ENCODE data around the gene GRM4.

Gene GRM4

DNA sequence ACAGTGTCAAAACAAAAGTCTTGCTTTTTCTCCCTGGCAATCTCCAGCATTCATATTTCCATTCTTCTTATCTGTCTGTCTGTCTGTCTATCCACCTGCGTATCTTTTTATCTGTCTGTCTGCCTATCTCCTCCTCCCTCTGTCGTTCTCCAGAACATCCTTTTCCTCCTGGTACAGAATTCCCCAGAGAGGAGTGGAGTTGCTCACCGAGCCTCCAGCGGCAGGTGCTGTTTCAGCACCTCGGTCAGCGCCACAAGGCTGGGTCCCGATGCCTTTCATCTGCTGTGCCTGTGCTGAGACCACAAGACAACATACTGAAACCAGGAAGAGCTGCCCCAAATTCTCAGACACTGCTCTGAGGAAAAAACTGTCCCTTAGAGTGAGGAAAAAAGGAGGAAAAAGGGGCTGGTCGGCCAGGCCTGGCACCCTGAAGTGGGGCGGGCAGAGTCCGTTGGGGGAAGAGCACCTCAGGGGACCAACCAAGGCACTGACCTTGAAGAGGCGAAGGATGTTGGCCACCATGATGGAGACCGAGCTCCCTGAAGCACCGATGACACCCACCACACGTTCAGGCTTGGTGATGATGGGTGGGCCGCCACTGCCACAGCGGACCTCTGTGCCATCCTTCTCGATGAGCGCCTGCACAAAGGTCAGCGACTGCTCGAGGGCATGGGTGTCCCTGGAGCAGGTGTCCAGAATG is 13.3 kb downstream of the GRM4 start:
- Mint-ChIP-seq H3K36me3 (no peaks in the 10 kb centered on the region), H3K27ac (peak overlapping the region; percentile 24), H3K4me3 (no peak overlapping the region), H3K4me1 (no peaks in the 10 kb centered on the region), H3K9me3 (peaks cover 4% of the 10 kb centered on the region), H3K27me3 (peaks cover 29% of the 10 kb centered on the region)

DNA sequence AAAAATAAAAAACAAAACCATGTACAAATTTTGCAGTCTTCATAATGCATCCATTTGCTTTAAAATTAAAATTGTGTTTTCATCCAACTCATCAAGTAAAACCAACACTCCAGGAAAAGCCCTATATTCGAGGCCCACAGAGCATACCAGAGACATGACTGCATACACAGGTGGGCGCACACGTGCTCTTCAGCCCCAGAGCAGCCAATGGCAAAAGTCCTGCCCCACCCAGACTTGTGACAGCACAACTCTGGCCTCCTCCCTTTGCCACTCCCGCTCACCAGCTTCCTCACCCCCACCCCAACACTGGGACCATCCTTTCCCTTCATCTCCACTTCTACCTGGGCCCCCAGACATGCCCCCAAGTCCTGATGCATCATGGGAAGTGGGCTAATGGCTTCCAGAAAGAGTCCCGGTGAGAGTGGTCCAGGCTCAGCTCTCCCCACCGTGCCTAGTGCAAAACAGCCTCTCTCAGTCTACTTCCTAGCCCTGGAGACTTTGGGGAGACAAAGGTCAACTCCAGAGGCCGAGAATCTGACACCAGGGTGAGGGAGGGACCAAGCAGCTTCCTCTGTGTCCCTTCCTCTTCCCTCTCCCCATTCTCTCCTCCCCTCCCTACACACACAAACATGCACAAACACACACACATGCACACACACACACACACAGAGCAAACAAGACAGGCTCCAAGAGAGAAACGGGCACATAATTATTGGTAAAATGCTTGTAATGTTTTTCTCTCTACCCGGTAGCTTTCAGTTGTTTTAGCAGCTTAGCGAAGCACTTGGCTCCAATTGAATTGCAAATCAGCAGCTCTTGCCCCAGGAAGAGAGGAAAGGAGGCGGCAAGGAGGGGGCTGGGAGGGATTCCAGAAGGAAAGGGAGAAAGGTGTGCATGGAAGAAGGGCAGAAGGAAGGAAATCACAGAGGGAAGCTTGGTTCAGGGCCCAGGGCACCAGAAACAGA is 14.3 kb downstream of the GRM4 start:
- H3K27ac Mint-ChIP-seq, result no peak overlapping the region
- H3K36me3 Mint-ChIP-seq, result no peaks in the 10 kb centered on the region
- no peak overlapping the region for H3K4me3 Mint-ChIP-seq
- peaks cover 29% of the 10 kb centered on the region for H3K27me3 Mint-ChIP-seq
- H3K9me3 Mint-ChIP-seq, result peaks cover 4% of the 10 kb centered on the region
- H3K4me1 Mint-ChIP-seq, result no peaks in the 10 kb centered on the region

DNA sequence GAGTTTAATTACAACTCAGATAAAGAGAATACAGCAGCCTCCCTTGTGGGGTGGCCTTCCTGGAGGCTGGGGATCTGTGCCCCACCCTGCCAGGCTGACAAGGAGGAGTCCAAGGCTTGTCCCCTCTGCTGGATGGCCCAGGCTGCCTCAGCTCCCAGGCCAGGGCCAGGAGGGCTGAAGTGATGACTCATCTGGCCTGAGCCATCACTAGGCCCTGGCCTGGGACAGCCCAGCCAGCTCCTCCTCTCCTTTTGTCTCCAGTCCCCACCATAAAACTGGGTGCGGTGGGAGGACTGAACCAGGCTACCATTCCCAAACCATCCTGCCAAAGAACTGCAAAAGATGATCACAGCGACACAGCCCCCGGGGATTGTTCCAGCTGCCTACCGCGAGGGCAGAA is 15.0 kb downstream of the GRM4 start:
- H3K4me1 Mint-ChIP-seq, result no peaks in the 10 kb centered on the region
- H3K4me3 Mint-ChIP-seq, result no peak overlapping the region
- H3K27me3 Mint-ChIP-seq, result peaks cover 29% of the 10 kb centered on the region
- peaks cover 4% of the 10 kb centered on the region for H3K9me3 Mint-ChIP-seq
- H3K27ac Mint-ChIP-seq, result no peak overlapping the region
- H3K36me3 Mint-ChIP-seq, result no peaks in the 10 kb centered on the region

DNA sequence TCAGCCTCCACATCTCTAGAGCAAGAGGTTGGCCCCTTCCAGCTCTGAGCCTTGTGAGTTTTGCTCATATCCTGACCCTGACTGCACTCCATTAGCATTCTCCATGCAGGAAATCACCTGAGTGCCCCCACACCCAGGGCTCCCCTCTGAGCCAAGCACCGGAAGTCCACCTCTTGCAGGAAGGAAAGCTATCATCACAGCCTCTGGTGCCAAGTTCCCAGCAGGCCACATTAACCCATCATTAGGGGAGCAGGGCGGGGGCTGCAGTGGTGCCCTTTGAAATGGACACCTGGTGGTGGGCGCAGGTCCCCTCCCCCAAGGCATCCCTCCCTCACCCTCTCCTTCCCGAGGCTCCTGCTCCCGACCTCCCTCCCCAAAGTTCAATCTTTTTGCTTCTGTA is 16.1 kb downstream of the GRM4 start:
- Mint-ChIP-seq H3K4me3 (no peak overlapping the region), H3K4me1 (no peaks in the 10 kb centered on the region), H3K36me3 (no peaks in the 10 kb centered on the region), H3K9me3 (peaks cover 4% of the 10 kb centered on the region), H3K27ac (no peak overlapping the region), H3K27me3 (peaks cover 21% of the 10 kb centered on the region)

DNA sequence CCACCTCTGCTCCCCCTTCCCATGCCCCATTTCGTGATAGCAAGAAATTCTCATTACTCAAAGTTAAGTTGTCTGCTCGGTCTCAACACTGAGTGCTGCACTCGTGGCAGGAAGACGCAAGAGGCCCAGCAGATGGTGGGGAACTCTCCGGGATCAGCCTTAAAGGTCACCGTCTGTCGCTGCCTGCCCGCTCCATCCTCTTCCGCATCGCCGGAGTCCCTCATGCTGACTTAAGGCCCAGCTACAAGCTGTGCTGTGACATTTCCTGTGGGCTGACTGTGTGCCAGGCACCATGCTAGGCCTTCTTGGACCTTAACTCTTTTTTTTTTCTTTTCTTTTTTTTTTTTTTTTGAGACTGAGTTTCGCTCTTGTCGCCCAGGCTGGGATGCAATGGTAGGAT is 17.8 kb downstream of the GRM4 start:
- Mint-ChIP-seq H3K27ac (no peak overlapping the region), H3K9me3 (peaks cover 4% of the 10 kb centered on the region), H3K4me1 (no peaks in the 10 kb centered on the region), H3K36me3 (no peaks in the 10 kb centered on the region), H3K27me3 (peaks cover 17% of the 10 kb centered on the region), H3K4me3 (no peak overlapping the region)

DNA sequence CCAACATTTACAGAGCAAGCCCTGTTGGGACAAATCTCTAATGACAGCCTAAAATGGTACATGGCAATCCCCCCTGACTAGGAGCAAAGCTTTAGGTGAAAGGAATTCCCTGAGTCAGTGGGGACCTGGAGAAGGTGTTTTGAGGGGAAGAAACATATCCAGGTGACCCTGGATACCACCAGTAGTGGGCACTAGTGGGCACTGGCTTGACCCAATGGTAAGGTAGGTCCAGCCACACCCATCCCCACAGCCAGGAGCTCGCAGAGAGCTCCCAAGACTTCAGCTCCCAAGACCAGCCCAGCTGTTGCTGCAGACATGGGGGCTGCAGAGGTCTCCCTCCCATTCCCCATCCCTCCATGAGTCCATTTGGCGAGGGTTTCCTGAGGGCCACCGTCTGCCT is 19.5 kb downstream of the GRM4 start:
- no peaks in the 10 kb centered on the region for H3K9me3 Mint-ChIP-seq
- peaks cover 8% of the 10 kb centered on the region for H3K27me3 Mint-ChIP-seq
- no peaks in the 10 kb centered on the region for H3K4me1 Mint-ChIP-seq
- H3K36me3 Mint-ChIP-seq, result no peaks in the 10 kb centered on the region
- H3K27ac Mint-ChIP-seq, result no peak overlapping the region
- no peak overlapping the region for H3K4me3 Mint-ChIP-seq

DNA sequence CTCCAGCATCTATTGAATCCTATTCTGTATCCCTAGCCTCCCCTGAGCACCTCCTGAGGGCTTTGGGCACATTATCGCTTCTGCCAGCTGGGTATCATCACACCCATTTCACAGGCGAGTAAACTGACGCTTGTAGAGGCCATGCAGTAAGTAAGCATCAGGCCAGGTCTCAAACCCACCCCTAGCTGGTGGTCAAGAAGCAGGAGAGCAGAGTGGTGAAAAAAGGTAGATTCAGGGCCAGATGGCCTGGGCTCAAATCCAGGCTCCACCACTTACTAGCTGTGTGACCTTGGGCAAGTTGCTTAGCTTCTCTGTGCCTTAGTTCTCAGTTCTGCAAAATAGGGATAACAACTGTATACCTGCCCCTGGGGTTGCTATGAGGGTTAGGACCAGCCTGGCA is 19.9 kb downstream of the GRM4 start:
- no peaks in the 10 kb centered on the region for H3K9me3 Mint-ChIP-seq
- H3K27me3 Mint-ChIP-seq, result peaks cover 6% of the 10 kb centered on the region
- H3K27ac Mint-ChIP-seq, result no peak overlapping the region

DNA sequence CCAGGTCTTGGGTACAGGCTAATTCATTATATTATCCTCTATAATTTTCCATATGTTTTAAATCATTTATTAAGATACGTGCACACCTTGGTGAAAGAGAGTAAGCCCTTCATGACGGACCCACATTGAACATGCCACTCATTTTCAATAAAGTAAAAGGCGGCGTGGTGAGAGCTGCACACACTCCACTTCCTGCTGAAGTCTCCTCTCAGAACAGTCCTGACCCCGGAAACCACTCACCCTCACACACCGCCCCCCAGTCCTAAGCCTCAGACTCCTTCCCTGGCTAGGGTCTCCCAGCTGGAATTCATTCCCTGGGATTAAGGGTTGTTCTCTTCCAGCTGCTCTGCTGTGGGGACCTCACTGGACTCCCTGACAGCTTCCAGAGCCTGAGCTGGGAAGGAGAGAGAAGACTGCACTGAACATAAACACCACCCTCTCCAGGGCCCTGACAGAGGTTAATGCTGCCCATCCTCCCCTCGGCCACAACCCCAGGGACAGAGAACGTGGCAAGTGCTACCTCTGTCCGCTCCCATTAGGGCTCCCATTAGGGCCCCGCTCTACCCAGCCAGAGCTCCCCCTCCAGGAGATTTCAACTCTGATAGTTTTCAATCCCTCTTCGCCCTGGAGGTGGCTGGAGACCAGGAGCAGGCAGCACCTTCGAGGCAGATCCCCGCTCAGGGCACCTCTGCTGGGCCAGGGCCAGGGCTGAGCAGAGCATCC is 24.8 kb downstream of the GRM4 start:
- Mint-ChIP-seq H3K27me3 (no peaks in the 10 kb centered on the region), H3K36me3 (no peaks in the 10 kb centered on the region), H3K9me3 (no peaks in the 10 kb centered on the region), H3K27ac (no peak overlapping the region), H3K4me3 (no peak overlapping the region), H3K4me1 (no peaks in the 10 kb centered on the region)

More for the DNA sequence above, 19.9 kb downstream of the GRM4 start:
- no peaks in the 10 kb centered on the region for H3K4me1 Mint-ChIP-seq
- no peak overlapping the region for H3K4me3 Mint-ChIP-seq
- no peaks in the 10 kb centered on the region for H3K36me3 Mint-ChIP-seq

DNA sequence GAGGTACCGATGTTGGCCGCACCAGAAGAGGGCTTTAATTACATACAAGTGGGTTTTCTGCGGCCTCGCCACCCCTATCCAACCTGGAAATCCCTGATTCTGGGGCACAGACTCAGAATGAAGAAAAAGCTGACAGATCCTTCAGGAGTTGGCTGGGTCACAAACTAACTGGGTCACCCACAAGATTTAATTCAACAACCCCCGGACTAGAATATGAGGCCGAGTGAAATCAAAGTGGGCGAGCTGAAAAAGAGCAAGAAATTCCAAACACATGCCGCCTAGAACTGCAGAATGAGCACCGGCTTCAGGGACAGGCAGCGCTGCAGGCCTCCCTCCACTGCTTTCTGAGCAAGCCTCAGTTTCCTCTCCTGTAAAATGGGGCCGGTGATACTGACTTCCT is 30.0 kb downstream of the GRM4 start:
- Mint-ChIP-seq H3K4me1 (no peaks in the 10 kb centered on the region), H3K9me3 (no peaks in the 10 kb centered on the region), H3K36me3 (no peaks in the 10 kb centered on the region), H3K4me3 (no peak overlapping the region), H3K27me3 (peaks cover 7% of the 10 kb centered on the region), H3K27ac (no peak overlapping the region)

DNA sequence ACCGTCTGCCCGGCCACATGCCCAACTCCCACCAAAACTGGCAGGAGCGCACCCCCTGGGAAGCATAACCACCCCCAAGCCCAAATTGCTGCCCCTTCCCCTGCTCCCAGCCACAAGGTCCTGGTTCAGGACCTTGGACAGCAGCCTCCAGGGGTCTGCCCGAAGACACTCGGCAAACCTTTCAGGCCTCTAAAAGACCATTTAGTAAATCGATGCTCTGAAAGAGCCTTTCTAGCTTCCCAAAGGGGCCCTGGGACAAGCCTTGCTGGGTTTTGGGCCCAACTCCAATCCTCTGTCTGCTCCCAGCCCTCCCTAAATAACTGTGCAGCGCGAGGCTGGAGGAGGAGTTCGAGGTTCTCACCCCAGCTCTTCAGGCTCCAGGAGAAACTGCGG is 30.5 kb downstream of the GRM4 start:
- H3K27ac Mint-ChIP-seq, result no peak overlapping the region
- no peak overlapping the region for H3K4me3 Mint-ChIP-seq
- no peaks in the 10 kb centered on the region for H3K4me1 Mint-ChIP-seq
- H3K36me3 Mint-ChIP-seq, result no peaks in the 10 kb centered on the region
- no peaks in the 10 kb centered on the region for H3K9me3 Mint-ChIP-seq
- peaks cover 7% of the 10 kb centered on the region for H3K27me3 Mint-ChIP-seq

DNA sequence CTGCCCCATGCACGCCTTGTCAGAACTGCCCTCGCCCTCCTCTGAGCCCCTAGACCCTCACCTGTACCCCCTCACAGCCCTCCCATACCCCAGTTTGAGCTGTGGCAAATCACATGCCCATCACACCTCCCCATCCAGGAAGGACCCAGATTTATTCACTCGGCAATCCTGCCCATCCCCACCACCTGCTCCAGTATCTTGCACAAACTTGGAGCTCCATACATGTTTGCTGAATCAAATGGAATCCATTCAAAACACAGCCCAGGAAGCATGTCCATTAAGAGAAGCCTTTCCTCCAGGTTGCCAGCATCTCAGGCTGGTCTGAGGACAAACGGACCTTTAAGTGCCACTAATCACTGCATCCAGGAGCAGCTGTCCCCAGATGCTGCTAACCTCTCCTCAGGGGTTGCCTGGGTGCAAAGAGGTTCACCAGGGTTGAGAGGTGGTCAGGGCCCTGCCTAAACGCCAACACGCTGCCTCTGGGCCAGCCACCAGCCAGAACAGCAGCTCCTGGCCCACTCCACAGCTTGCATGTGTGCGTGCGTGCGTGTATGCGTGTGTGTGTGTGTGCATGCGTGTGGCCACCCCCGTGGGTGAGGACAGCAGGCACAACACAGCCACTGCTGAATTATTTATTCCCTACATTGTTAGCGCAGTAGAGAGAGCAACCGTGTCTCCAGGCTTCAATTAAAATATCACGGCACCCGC is 31.0 kb downstream of the GRM4 start:
- H3K4me1 Mint-ChIP-seq, result no peaks in the 10 kb centered on the region
- H3K27ac Mint-ChIP-seq, result no peak overlapping the region
- no peak overlapping the region for H3K4me3 Mint-ChIP-seq
- H3K27me3 Mint-ChIP-seq, result peaks cover 7% of the 10 kb centered on the region
- no peaks in the 10 kb centered on the region for H3K9me3 Mint-ChIP-seq
- H3K36me3 Mint-ChIP-seq, result no peaks in the 10 kb centered on the region

DNA sequence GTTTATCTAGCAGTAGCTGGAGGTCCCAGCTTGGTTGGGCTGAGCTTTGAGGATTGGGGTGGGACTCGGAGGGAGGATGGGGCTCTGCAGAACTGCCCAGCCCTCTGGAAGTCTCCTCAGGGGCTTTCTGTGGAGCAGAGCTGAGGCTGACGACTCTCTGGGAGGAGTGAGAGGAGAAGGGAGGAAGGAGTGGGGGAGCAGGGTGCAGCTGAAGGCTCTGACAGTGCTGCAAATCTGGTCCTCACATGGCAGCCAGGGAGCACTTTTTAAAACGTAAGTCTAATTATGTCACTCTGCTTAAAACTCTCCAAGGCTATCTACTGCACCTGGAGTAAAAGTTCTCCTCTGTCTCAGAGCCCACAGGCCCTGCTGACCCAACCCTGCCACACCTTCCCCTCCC is 32.4 kb downstream of the GRM4 start:
- H3K9me3 Mint-ChIP-seq, result no peaks in the 10 kb centered on the region
- no peaks in the 10 kb centered on the region for H3K36me3 Mint-ChIP-seq
- H3K27me3 Mint-ChIP-seq, result peaks cover 7% of the 10 kb centered on the region
- H3K4me1 Mint-ChIP-seq, result no peaks in the 10 kb centered on the region
- no peak overlapping the region for H3K27ac Mint-ChIP-seq
- no peak overlapping the region for H3K4me3 Mint-ChIP-seq

DNA sequence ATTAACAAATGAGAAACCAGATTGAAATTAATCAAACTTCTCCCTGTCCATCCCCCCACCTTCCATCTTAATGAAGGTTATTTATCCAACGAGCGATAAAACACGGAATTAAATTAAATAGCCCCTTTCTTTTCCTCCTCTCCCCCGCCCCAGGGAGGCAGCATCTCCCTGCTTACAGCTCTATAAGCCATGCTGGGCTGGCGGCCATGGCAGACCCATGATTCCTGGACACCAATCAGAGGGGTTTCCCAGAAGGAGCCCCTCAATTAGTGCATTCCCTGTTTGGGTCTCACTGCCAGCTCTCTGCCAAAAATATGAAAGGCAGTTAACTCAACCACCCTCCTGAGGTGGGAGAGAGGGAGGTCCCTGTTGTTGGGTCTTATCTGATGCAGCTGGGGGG is 33.8 kb downstream of the GRM4 start:
- H3K4me1 Mint-ChIP-seq, result no peaks in the 10 kb centered on the region
- peaks cover 7% of the 10 kb centered on the region for H3K27me3 Mint-ChIP-seq
- no peaks in the 10 kb centered on the region for H3K9me3 Mint-ChIP-seq
- no peak overlapping the region for H3K27ac Mint-ChIP-seq
- no peak overlapping the region for H3K4me3 Mint-ChIP-seq
- H3K36me3 Mint-ChIP-seq, result no peaks in the 10 kb centered on the region

DNA sequence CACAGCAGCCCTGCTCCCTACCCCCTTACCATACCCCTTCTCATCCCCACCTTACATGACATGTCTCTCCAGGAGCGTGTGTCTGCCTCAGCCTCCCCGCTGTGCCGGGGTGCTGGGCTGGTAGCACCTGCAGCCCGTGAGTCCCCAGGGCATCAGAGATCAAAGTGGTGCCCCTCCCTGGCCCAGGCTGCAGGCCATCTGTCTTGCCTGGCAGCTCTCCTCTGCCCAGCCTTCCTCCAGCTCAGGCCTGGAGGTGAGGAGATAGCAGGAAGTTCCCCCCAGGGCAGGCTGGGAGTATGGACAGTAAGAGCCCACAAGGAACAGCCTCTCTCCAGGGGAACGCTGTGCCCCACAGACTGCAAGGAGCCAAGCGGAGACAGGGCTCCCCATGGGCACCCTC is 35.3 kb downstream of the GRM4 start:
- H3K4me3 Mint-ChIP-seq, result no peak overlapping the region
- H3K27me3 Mint-ChIP-seq, result peaks cover 7% of the 10 kb centered on the region
- H3K4me1 Mint-ChIP-seq, result no peaks in the 10 kb centered on the region
- no peak overlapping the region for H3K27ac Mint-ChIP-seq
- no peaks in the 10 kb centered on the region for H3K9me3 Mint-ChIP-seq
- no peaks in the 10 kb centered on the region for H3K36me3 Mint-ChIP-seq

DNA sequence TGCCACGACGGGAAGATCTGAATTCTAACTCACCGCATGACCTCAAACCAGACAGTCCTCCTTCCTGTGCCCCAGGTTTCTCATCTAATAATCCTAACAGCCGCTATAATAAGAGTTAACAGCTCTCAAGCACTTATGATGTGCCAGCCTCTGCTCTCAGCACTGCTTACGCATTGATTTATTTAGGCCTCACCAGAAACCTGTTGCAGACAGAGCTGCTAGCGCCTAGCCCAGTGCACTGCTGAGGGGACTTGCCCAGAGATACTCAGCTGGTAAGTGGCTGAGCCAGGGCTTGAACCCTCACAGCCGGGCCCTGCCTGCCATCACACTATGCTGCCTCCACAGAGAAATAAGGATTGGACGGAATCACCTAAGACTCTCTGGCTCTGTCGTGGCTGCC is 37.7 kb downstream of the GRM4 start:
- no peak overlapping the region for H3K27ac Mint-ChIP-seq
- H3K27me3 Mint-ChIP-seq, result peaks cover 5% of the 10 kb centered on the region
- no peaks in the 10 kb centered on the region for H3K9me3 Mint-ChIP-seq
- H3K4me1 Mint-ChIP-seq, result no peaks in the 10 kb centered on the region
- no peaks in the 10 kb centered on the region for H3K36me3 Mint-ChIP-seq
- no peak overlapping the region for H3K4me3 Mint-ChIP-seq
